IMR-90 (cell line): ENCODE data around the gene RALGAPA1. TPM values are rescaled to one million over a fixed set of nuclear protein-coding genes. Genes with fewer than 3 reads are reported as not detected.

Source experiments
- ATAC-seq: fragments of 200-7000 bp; cut with Tn5 transposase; 2 replicates; pipeline ENCODE4 v1.9.1; 2020; ENCODE audit warnings: low read depth, mild to moderate bottlenecking, moderate library complexity
- BruUV-seq: library from RNA; stranded (reverse); fragments of 400-500 nt; replicated peaks from 2 replicates; lab custom pipeline; 2021; lab: Mats Ljungman, UMichigan
- CTCF ChIA-PET: fragments of 300-600 bp; formaldehyde crosslinking; extraction: SDS; loops from one replicate; lab custom pipeline; 2021; ENCODE audit warnings: antibody characterized with exemption; lab: Yijun Ruan, JAX
- POLR2A ChIA-PET: fragments of 300-600 bp; sonication (Branson Sonifier 250); formaldehyde crosslinking; loops from one replicate; lab custom pipeline; 2022; ENCODE audit warnings: antibody characterized with exemption; ENCODE audit not compliant: unreplicated experiment; lab: Charles Lee
- DNase-seq: peaks from one replicate; pipeline ENCODE4 v3.0.0; 2013
- H2AFZ ChIP-seq: replicated peaks from 2 replicates; pipeline ENCODE3; 2013; ENCODE audit warnings: low read length, mild to moderate bottlenecking; ENCODE audit not compliant: poor library complexity
- H2AK5ac ChIP-seq: 2 replicates; pipeline ENCODE4 v1.6.1; 2013; ENCODE audit warnings: low read depth, low read length, inconsistent platforms
- H2AK9ac ChIP-seq: replicated peaks from 2 replicates; pipeline ENCODE3; 2013; ENCODE audit warnings: mild to moderate bottlenecking, low read depth, low read length, moderate library complexity; ENCODE audit not compliant: poor library complexity
- H2BK120ac ChIP-seq: 2 replicates; pipeline ENCODE4 v1.6.1; 2013; ENCODE audit warnings: low read depth, low read length, inconsistent platforms
- H2BK15ac ChIP-seq: 3 replicates; pipeline ENCODE4 v1.6.1; 2013; ENCODE audit warnings: low read depth, low read length, inconsistent platforms
- H2BK20ac ChIP-seq: 2 replicates; pipeline ENCODE4 v1.6.1; 2013; ENCODE audit warnings: low read depth, mild to moderate bottlenecking, inconsistent platforms, low read length, moderate library complexity
- H2BK5ac ChIP-seq: 2 replicates; pipeline ENCODE4 v1.6.1; 2013; ENCODE audit warnings: mild to moderate bottlenecking, low read depth, low read length, inconsistent platforms; ENCODE audit not compliant: poor library complexity, severe bottlenecking
- H3K14ac ChIP-seq: replicated peaks from 2 replicates; pipeline ENCODE4 v1.6.1; 2013; ENCODE audit warnings: low read depth, low read length, inconsistent platforms
- H3K18ac ChIP-seq: 2 replicates; pipeline ENCODE4 v1.6.1; 2013; ENCODE audit warnings: low read depth, low read length, control low read depth
- H3K23ac ChIP-seq: 2 replicates; pipeline ENCODE4 v1.6.1; 2013; ENCODE audit warnings: low read depth, low read length, inconsistent platforms
- H3K27ac ChIP-seq: 2 replicates; pipeline ENCODE4 v1.5.1; 2013; ENCODE audit warnings: mild to moderate bottlenecking, control low read depth, low read length; ENCODE audit not compliant: insufficient read depth
- H3K27me3 ChIP-seq: 2 replicates; pipeline ENCODE4 v1.6.1; 2013; ENCODE audit warnings: low read length; ENCODE audit not compliant: control insufficient read depth, insufficient read depth
- H3K36me3 ChIP-seq: 2 replicates; pipeline ENCODE4 v1.6.1; 2013; ENCODE audit warnings: low read length, mixed read lengths; ENCODE audit not compliant: control insufficient read depth, insufficient read depth
- H3K4ac ChIP-seq: 2 replicates; pipeline ENCODE4 v1.6.1; 2013; ENCODE audit warnings: low read depth, low read length, inconsistent platforms
- H3K4me1 ChIP-seq: 2 replicates; pipeline ENCODE4 v1.6.1; 2013; ENCODE audit warnings: low read length, mixed read lengths; ENCODE audit not compliant: control insufficient read depth, insufficient read depth
- H3K4me2 ChIP-seq: 2 replicates; pipeline ENCODE4 v1.6.1; 2013; ENCODE audit warnings: low read depth, mild to moderate bottlenecking, control low read depth, low read length, moderate library complexity
- H3K4me3 ChIP-seq: 2 replicates; pipeline ENCODE4 v1.5.1; 2013; ENCODE audit warnings: low read depth, mild to moderate bottlenecking, control low read depth, low read length, moderate library complexity; ENCODE audit not compliant: insufficient read depth
- H3K56ac ChIP-seq: 2 replicates; pipeline ENCODE4 v1.6.1; 2013; ENCODE audit warnings: low read length, inconsistent platforms; ENCODE audit not compliant: insufficient read depth; ENCODE audit errors: extremely low read depth
- H3K79me1 ChIP-seq, 2 experiments: 2 replicates each; pipeline ENCODE4 v1.6.1; 2013; ENCODE audit warnings: low read length in 2 of 2, inconsistent platforms in 1 of 2, low read depth in 1 of 2
- H3K9ac ChIP-seq: 2 replicates; pipeline ENCODE4 v1.6.1; 2013; ENCODE audit warnings: low read depth, low read length, control low read depth
- H3K9me1 ChIP-seq: 2 replicates; pipeline ENCODE4 v1.6.1; 2013; ENCODE audit warnings: low read length, inconsistent platforms; ENCODE audit not compliant: insufficient read depth
- H3K9me3 ChIP-seq: 2 replicates; pipeline ENCODE4 v1.6.1; 2013; ENCODE audit warnings: low read length; ENCODE audit not compliant: control insufficient read depth, insufficient read depth
- H4K20me1 ChIP-seq: 2 replicates; pipeline ENCODE4 v1.6.1; 2013; ENCODE audit warnings: low read length, inconsistent platforms; ENCODE audit not compliant: insufficient read depth
- H4K5ac ChIP-seq: 2 replicates; pipeline ENCODE4 v1.6.1; 2013; ENCODE audit warnings: mild to moderate bottlenecking, low read depth, low read length, control low read depth
- H4K8ac ChIP-seq, 2 experiments: 2 replicates each; pipeline ENCODE4 v1.6.1; 2013; ENCODE audit warnings: low read depth in 2 of 2, low read length in 2 of 2, control low read depth in 1 of 2, inconsistent platforms in 1 of 2
- H4K91ac ChIP-seq: 2 replicates; pipeline ENCODE4 v1.6.1; 2013; ENCODE audit warnings: low read depth, low read length, inconsistent platforms; ENCODE audit not compliant: insufficient read depth
- BHLHE40 ChIP-seq: fragments of 150-350 bp; IDR thresholded peaks from 2 replicates; pipeline ENCODE4 v1.6.1; 2016; ENCODE audit warnings: mild to moderate bottlenecking, low read depth, low read length
- MXI1 ChIP-seq: IDR thresholded peaks from 2 replicates; pipeline ENCODE4 v1.6.1; 2012; ENCODE audit warnings: low read depth, mild to moderate bottlenecking, low read length, moderate library complexity, borderline replicate concordance
- RAD21 ChIP-seq: IDR thresholded peaks from 2 replicates; pipeline ENCODE4 v1.6.1; 2012; ENCODE audit warnings: low read length, improper control_type of control experiment
- WGBS, 2 experiments: methylation state at CpG; one replicate each; pipeline versions ENCODE4 v1.1.5 to v1.1.7; 2013; ENCODE audit warnings: missing lambda C conversion rate in 2 of 2; ENCODE audit not compliant: insufficient read length in 1 of 2; ENCODE audit errors: extremely low coverage in 2 of 2; 5-methylcytosine and 5-hydroxymethylcytosine counted together
- dilution Hi-C: fragments of 300-500 bp; cut with HindIII; formaldehyde crosslinking; loops from one replicate; pipeline ENCODE4 v1.14.3; 2018; ENCODE audit warnings: low sequenced_read_pairs; ENCODE audit not compliant: unreplicated experiment
- in situ Hi-C: fragments of 300-500 bp; cut with MboI; formaldehyde crosslinking; loops from 3 replicates; pipeline ENCODE4 v1.14.3; 2019; ENCODE audit warnings: low sequenced_read_pairs, inconsistent platforms, mixed read lengths
- intact Hi-C: fragments of 100-400 bp; cut with micrococcal nuclease; formaldehyde crosslinking; loops from 2 replicates; pipeline ENCODE4 v1.10.0; 2022
- polyA plus RNA-seq, 3 experiments: library from polyadenylated mRNA; depleted of rRNA; stranded (reverse); fragments of >200 nt; gene quantifications; 2 replicates each; pipeline ENCODE4 v1.2.3, GENCODE V29; 2012; ENCODE audit warnings: low replicate concordance in 1 of 3
- total RNA-seq: library from RNA; depleted of rRNA; stranded (reverse); fragments of >200 nt; gene quantifications from 2 replicates; pipeline ENCODE4 v1.2.3, GENCODE V29; 2012
- TF ChIP-seq, protein P1 (sequence below): fragments of 150-350 bp; IDR thresholded peaks from 2 replicates; pipeline ENCODE4 v1.6.1; 2017; ENCODE audit warnings: mild to moderate bottlenecking, antibody characterized with exemption, low read length, low read depth

Gene RALGAPA1
- total and polyA plus RNA-seq, 2 of the 4 experiments (the other 2 are of a cell fraction) = 5.1 to 25.6 TPM

GRCh38 chr14:35525695-35526094 lies 283.4 kb downstream of the RALGAPA1 start:
- no peaks in the 10 kb centered on the region for H4K20me1 ChIP-seq
- H4K5ac ChIP-seq = no peak overlapping the region
- peaks cover 12% of the 10 kb centered on the region; the same call in 1 of the 2 replicates for H3K27me3 ChIP-seq
- no peak overlapping the region for H2BK15ac ChIP-seq
- no peaks in the 10 kb centered on the region for H3K36me3 ChIP-seq
- 80% methylated on average over 2 of the region's 3 CpGs; no CpG with 5 or more reads in 1 of the 2 experiments for WGBS, 2 experiments
- H2AFZ ChIP-seq = no peak overlapping the region
- no TSS peak for BruUV-seq
- no peaks in the 10 kb centered on the region for H3K9me1 ChIP-seq
- no peaks in the 10 kb centered on the region for H3K4me1 ChIP-seq
- ChIA-PET CTCF (no interaction called here), POLR2A (no interaction called here)
- H3K27ac ChIP-seq = no peak overlapping the region
- H3K9ac ChIP-seq = no peak overlapping the region
- no peak overlapping the region for H3K56ac ChIP-seq
- H3K79me1 ChIP-seq = no peaks in the 10 kb centered on the region
- H2AK5ac ChIP-seq = no peak overlapping the region
- no peak for TF ChIP-seq BHLHE40
- no peak for TF ChIP-seq MXI1
- TF ChIP-seq, protein P1, sequence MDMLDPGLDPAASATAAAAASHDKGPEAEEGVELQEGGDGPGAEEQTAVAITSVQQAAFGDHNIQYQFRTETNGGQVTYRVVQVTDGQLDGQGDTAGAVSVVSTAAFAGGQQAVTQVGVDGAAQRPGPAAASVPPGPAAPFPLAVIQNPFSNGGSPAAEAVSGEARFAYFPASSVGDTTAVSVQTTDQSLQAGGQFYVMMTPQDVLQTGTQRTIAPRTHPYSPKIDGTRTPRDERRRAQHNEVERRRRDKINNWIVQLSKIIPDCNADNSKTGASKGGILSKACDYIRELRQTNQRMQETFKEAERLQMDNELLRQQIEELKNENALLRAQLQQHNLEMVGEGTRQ = no peak
- TF ChIP-seq RAD21 = no peak
- intact Hi-C loops (no loop called here), dilution Hi-C loops (no loop called here), in situ Hi-C loops (no loop called here)
- DNase-seq (no peak), ATAC-seq (no peak)
- H3K9me3 ChIP-seq = no peaks in the 10 kb centered on the region
- no peak overlapping the region for H3K23ac ChIP-seq
- H3K18ac ChIP-seq = no peak overlapping the region
- H3K4me3 ChIP-seq = no peak overlapping the region
- no peak overlapping the region for H2BK120ac ChIP-seq
- H2AK9ac ChIP-seq = no peak overlapping the region
- H3K4ac ChIP-seq = no peak overlapping the region
- H2BK20ac ChIP-seq = no peak overlapping the region
- H4K8ac ChIP-seq = no peak overlapping the region
- H2BK5ac ChIP-seq = no peak overlapping the region
- no peak overlapping the region for H4K91ac ChIP-seq
- H3K4me2 ChIP-seq = no peak overlapping the region
- H3K14ac ChIP-seq = no peak overlapping the region
